ENCODE measurements around the gene EIF3L.

- TF ChIP-seq CTCF (IDR thresholded peaks at IDR 0.05; ENCODE audit: borderline replicate concordance, extremely low read depth, low read length, poor library complexity, severe bottlenecking), result no peak
- no peak for TF ChIP-seq EZH2 (IDR thresholded peaks at IDR 0.05; ENCODE audit: borderline replicate concordance, low read depth, low read length, severe bottlenecking)
These were observed 36.1 kb upstream of the EIF3L start for GRCh38 chr22:37812869-37813678.

Data from DND-41 (cell line).